ENCODE measurements around the gene KRT84.

KRT84 gene

GRCh38 chr12:52387859-52388258 lies 2.4 kb upstream of the KRT84 start:
- DNase-seq (ENCODE audit: low read depth) = no peak
- no peak overlapping the region for H3K4me3 ChIP-seq (ENCODE audit: low read depth, low read length)
- TF ChIP-seq, protein P1, sequence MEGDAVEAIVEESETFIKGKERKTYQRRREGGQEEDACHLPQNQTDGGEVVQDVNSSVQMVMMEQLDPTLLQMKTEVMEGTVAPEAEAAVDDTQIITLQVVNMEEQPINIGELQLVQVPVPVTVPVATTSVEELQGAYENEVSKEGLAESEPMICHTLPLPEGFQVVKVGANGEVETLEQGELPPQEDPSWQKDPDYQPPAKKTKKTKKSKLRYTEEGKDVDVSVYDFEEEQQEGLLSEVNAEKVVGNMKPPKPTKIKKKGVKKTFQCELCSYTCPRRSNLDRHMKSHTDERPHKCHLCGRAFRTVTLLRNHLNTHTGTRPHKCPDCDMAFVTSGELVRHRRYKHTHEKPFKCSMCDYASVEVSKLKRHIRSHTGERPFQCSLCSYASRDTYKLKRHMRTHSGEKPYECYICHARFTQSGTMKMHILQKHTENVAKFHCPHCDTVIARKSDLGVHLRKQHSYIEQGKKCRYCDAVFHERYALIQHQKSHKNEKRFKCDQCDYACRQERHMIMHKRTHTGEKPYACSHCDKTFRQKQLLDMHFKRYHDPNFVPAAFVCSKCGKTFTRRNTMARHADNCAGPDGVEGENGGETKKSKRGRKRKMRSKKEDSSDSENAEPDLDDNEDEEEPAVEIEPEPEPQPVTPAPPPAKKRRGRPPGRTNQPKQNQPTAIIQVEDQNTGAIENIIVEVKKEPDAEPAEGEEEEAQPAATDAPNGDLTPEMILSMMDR (conservative IDR thresholded peaks at IDR 0.05; ENCODE audit: low read depth, low read length) = no peak

- TF ChIP-seq, protein P1 (conservative IDR thresholded peaks at IDR 0.05; ENCODE audit: low read depth, low read length) = no peak
- DNase-seq (ENCODE audit: low read depth) = no peak
- no peak overlapping the region for H3K4me3 ChIP-seq (ENCODE audit: low read depth, low read length)
Observed at GRCh38 chr12:52383331-52383730, 2.1 kb downstream of the KRT84 start.

DNA sequence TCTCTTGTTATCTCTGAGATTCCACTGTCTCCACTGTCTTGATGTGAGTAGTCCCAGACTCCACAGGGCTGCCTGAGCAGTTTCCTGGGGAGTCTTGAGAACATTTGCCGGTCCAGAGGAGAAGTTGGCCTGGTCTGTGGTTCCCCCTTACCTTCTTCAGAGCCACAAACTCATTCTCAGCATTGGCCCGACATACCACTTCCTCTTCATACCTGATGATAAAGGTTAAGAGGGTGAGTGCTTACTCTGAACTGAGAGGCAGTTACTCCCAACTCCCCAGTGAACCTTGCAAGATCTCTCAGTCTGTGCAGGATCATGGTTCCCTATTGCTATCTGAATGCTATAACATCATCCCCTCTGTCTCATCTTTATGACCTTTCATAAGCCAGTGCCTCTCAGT lies 2.6 kb downstream of the KRT84 start:
- no peak overlapping the region for H3K4me3 ChIP-seq (ENCODE audit: low read depth, low read length)
- TF ChIP-seq, protein P1 (conservative IDR thresholded peaks at IDR 0.05; ENCODE audit: low read depth, low read length) = no peak
- DNase-seq (ENCODE audit: low read depth) = no peak

DNA sequence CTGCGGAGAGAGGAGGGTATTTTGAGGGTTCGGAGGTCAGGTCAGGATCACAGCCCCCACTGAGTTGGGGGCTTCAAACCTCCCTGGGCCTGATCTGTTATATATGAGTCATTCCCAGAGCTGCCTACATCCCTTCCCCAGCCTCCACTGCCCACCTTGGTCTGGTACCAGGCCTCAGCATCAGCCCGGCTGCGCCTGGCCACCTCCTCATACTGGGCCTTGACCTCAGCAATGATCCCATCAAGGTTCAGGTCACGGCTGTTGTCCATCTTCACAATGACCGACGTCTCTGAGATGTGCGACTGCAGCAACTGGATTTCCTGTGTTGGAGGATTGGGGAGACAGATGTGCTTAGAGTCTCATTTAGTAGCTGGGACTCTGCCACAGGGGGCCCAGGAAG lies 4.2 kb downstream of the KRT84 start:
- DNase-seq (ENCODE audit: low read depth) = no peak
- TF ChIP-seq, protein P1 (conservative IDR thresholded peaks at IDR 0.05; ENCODE audit: low read depth, low read length) = no peak
- no peak overlapping the region for H3K4me3 ChIP-seq (ENCODE audit: low read depth, low read length)

DNA sequence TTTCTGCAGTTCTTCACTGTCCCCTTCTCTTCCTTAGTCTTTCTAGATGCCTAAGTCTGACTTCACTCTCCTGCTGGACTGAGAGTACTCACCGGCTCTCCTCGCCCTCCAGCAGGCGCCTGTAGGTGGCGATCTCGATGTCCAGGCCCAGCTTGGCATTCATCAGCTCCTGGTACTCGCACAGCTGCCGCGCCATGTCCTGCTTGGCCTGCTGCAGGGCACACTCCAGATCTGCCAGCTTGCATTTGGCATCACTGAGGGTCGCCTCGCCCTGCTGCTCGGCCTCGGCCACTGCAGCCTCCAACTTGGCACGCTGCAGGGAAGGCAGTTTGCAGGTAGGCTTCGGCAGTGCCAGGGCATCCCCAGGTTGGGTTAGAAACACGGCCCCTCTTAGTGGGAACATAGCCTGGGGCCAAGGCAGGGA lies 5.2 kb downstream of the KRT84 start:
- TF ChIP-seq, protein P1 (conservative IDR thresholded peaks at IDR 0.05; ENCODE audit: low read depth, low read length) = peak; percentile 78
- peak; percentile 65 for DNase-seq (ENCODE audit: low read depth)
- H3K4me3 ChIP-seq (ENCODE audit: low read depth, low read length) = no peak overlapping the region

DNA sequence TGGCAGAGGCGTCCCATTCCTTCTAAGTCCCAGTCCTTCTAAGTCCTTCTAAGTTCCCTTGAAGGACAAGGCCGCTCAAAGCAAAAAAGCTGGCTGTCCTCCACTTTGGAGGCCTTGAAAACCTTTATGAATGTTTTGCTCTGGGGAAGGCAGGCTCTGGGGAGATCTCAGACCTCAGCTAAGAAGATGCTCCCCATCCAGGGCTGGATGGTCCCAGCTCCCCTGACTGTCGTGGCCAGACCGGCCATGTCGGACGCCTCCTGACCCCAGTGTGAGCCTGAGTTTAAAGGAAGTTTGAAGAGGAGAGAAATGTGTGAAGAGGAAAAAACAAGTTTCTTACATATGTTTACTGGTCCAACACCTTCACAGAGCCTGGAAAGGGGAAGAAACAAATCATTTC lies 5.9 kb downstream of the KRT84 start:
- no peak overlapping the region for H3K4me3 ChIP-seq (ENCODE audit: low read depth, low read length)
- TF ChIP-seq, protein P1 (conservative IDR thresholded peaks at IDR 0.05; ENCODE audit: low read depth, low read length) = no peak
- no peak for DNase-seq (ENCODE audit: low read depth)

- no peak overlapping the region for H3K4me3 ChIP-seq (ENCODE audit: low read depth, low read length)
- DNase-seq (ENCODE audit: low read depth) = no peak
- TF ChIP-seq, protein P1 (conservative IDR thresholded peaks at IDR 0.05; ENCODE audit: low read depth, low read length) = no peak
Observed at GRCh38 chr12:52378091-52378490, 7.4 kb downstream of the KRT84 start.
